Mucosa of stomach (tissue), 1 donor: ENCODE data around the gene GEN1.
"Not testable (repeated sequence)": the region's sequence is repeated elsewhere in the genome, so short reads cannot be mapped to it uniquely, and the experiment has no call there.

ENCODE experiments used
- H3K27me3 ChIP-seq: one replicate; pipeline ENCODE4 v1.7.0; 2013; ENCODE audit warnings: mild to moderate bottlenecking, low read length; ENCODE audit not compliant: control insufficient read depth, insufficient read depth
- H3K36me3 ChIP-seq: one replicate; pipeline ENCODE4 v1.7.0; 2013; ENCODE audit warnings: low read length; ENCODE audit not compliant: control insufficient read depth, insufficient read depth
- H3K4me1 ChIP-seq: one replicate; pipeline ENCODE4 v1.7.0; 2013; ENCODE audit warnings: mild to moderate bottlenecking, low read length; ENCODE audit not compliant: control insufficient read depth, insufficient read depth
- H3K4me3 ChIP-seq: one replicate; pipeline ENCODE4 v1.7.0; 2013; ENCODE audit warnings: low read length
- H3K9ac ChIP-seq: one replicate; pipeline ENCODE4 v1.7.0; 2013; ENCODE audit warnings: mild to moderate bottlenecking, low read length, moderate library complexity
- H3K9me3 ChIP-seq: one replicate; pipeline ENCODE4 v1.7.0; 2013; ENCODE audit warnings: mild to moderate bottlenecking, low read length, moderate library complexity; ENCODE audit not compliant: control insufficient read depth
- donor health status: Pancreatic carcinoma.

GEN1 gene

GRCh38 chr2:17821535-17822444 lies 67.9 kb downstream of the GEN1 start:
- no peak overlapping the region for H3K9ac ChIP-seq
- no peaks in the 10 kb centered on the region for H3K27me3 ChIP-seq
- H3K4me3 ChIP-seq = no peak overlapping the region
- H3K9me3 ChIP-seq = no peaks in the 10 kb centered on the region
- H3K36me3 ChIP-seq = no peaks in the 10 kb centered on the region
- H3K4me1 ChIP-seq = no peaks in the 10 kb centered on the region

GRCh38 chr2:17822445-17823117 lies 68.6 kb downstream of the GEN1 start:
- no peak overlapping the region for H3K4me3 ChIP-seq
- H3K27me3 ChIP-seq = no peaks in the 10 kb centered on the region
- H3K9me3 ChIP-seq = no peaks in the 10 kb centered on the region
- H3K4me1 ChIP-seq = no peaks in the 10 kb centered on the region
- no peak overlapping the region for H3K9ac ChIP-seq
- no peaks in the 10 kb centered on the region for H3K36me3 ChIP-seq

- not testable (repeated sequence) for H3K4me1 ChIP-seq, H3K9ac ChIP-seq, H3K27me3 ChIP-seq, H3K36me3 ChIP-seq, H3K4me3 ChIP-seq, H3K9me3 ChIP-seq
Measured at GRCh38 chr2:17823646-17824045, 69.7 kb downstream of the GEN1 start.

DNA sequence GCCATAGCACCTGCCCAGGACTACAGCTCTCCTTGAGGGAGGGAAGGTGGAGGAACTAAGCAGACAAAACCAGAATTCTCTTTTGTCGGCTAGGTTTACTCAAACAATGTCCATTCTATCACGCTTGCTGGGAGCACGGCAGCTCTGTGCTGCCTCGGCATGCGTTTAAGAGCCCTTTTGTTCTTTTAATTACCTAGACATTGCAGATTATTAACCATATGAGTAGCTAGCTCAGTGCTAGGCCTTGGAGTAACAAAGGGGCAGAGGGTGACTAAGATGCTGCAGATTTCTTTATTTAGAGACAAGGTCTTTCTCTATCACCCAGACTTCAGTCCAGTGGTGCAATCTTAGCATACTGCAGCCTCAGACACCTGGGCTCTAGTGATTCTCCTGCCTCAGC lies 73.4 kb downstream of the GEN1 start:
- H3K36me3 ChIP-seq = no peaks in the 10 kb centered on the region
- no peak overlapping the region for H3K4me3 ChIP-seq
- H3K4me1 ChIP-seq = peaks cover 13% of the 10 kb centered on the region
- H3K9me3 ChIP-seq = no peaks in the 10 kb centered on the region
- H3K9ac ChIP-seq = no peak overlapping the region
- peaks cover 16% of the 10 kb centered on the region for H3K27me3 ChIP-seq

DNA sequence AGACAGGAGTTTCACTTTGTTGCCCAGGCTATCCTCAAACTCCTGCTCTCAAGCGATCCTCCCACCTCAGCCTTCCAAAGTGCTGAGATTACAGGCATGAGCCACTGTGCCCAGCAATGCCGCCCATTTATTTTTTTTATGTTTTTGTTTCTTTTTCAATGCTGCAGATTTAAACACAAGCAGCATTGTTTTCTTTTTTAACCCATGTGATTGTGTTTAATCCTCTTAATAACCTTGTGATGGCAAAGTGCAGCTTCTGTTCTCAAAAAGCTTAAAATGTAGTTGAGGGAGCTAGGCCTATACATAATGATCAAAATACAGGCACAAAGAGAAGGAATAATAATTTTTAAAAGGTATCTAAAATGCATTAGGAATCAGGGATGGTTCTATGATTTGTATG lies 73.8 kb downstream of the GEN1 start:
- peaks cover 16% of the 10 kb centered on the region for H3K27me3 ChIP-seq
- H3K9ac ChIP-seq = no peak overlapping the region
- H3K9me3 ChIP-seq = no peaks in the 10 kb centered on the region
- H3K4me1 ChIP-seq = peaks cover 13% of the 10 kb centered on the region
- H3K36me3 ChIP-seq = no peaks in the 10 kb centered on the region
- no peak overlapping the region for H3K4me3 ChIP-seq

DNA sequence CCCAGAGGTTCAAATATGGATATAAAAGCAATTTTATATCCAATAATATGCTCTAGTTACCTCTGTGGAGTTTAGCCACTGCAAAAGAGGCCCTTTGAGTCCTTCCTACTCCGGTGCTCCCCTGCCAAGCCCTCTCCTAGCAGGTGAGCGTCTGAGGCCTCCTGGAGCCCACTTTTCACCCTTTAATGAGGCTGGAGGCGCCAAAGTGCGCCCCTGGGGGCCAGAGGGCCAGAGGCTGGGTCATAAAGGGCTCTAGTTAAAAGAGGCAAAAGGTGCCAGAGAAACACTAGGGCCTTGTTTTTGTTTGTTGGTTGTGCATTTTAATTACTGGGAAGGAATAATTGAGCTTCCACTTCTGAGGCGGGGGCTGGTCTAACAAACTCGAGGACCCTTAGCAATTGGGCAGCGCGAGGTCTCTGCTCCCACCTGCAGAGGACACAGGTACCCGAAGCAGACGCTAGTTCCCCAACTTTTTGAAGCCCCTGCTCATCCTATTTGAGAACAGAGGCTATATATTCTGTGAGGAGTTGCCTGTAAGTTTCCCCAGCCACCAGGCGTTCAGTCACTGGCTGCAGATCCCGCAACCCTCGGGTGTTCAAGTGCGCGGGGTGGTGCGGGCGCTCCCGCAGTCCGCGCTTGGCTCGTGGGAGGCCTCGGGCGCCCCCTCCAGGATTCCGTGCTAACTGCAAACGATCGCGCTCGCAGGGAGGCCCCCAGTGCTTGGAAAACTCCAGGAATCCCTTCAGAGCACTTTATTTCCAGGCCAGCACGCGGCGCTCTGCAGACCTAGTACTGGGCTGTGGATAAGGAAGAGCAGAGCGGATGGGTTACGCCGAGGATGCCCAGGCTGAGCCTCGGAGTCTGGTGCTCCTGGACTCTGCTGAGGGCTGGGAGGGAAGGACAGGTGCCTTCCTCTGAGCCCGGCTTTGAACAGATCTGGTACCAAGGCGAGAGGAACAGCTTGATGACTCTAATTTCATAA lies 76.4 kb downstream of the GEN1 start:
- H3K27me3 ChIP-seq = peaks cover 16% of the 10 kb centered on the region
- H3K4me1 ChIP-seq = peaks cover 13% of the 10 kb centered on the region
- H3K9me3 ChIP-seq = no peaks in the 10 kb centered on the region
- H3K4me3 ChIP-seq = no peak overlapping the region
- H3K36me3 ChIP-seq = no peaks in the 10 kb centered on the region
- no peak overlapping the region for H3K9ac ChIP-seq

DNA sequence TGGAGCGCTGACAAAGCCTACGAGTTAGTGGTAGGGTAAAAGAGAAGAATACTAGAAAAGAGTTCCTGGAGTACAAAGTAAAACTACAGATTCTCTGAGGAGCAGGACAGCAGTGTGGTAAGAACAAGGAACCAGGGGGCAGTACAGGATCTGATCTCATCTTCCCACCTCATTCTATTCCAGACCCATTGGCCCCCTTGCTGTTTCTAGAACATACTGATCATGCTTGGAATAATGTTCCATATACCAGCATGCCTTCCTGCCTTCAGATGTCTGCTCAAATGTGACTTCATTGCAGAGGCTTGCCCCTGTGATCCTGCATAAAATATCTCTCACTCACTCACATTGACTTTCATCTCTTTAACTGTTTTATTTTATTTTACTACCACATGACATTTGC lies 81.6 kb downstream of the GEN1 start:
- Histone ChIP-seq H3K4me3 (no peak overlapping the region), H3K27me3 (peaks cover 7% of the 10 kb centered on the region), H3K9me3 (no peaks in the 10 kb centered on the region), H3K9ac (no peak overlapping the region), H3K36me3 (no peaks in the 10 kb centered on the region), H3K4me1 (peaks cover 6% of the 10 kb centered on the region)
